Fibroblast of mammary gland (primary cell): ENCODE measurements around the gene NCS1.
A peak's percentile ranks its signal among the peaks of the same experiment; 100 is the strongest.

Source experiments
- DNase-seq: peaks from one replicate; pipeline ENCODE4 v3.0.0-alpha.2; 2010; ENCODE audit warnings: low read depth
- H3K4me3 ChIP-seq: 2 replicates; pipeline ENCODE4 v1.5.1; 2011; ENCODE audit warnings: low read depth, mild to moderate bottlenecking, low read length, moderate library complexity; ENCODE audit not compliant: control insufficient read depth
- TF ChIP-seq, protein P1 (sequence below): conservative IDR thresholded peaks from 2 replicates; pipeline ENCODE4 v1.5.1; 2011; ENCODE audit warnings: low read depth, low read length, inconsistent platforms; ENCODE audit not compliant: control insufficient read depth, insufficient read depth

The NCS1 gene

DNA sequence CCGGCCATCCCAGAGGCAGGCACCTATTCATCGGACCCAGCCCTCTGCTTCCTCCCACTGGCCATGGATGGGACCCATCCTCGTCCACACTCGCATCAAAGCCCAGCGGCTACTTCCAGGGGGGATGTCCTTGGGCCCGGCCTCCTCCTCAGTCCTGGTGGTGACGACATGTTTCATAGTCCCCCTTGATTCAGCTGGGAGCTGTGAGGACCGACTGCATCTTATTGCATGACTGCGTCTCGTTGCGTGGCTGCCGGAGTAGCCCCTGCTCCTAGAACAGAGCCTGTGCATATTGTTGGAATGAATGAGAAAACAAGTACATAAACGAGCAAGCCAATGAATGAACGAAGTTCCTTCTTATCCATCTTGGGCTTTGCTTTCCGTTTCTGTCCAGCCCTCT lies 12.8 kb downstream of the NCS1 start:
- TF ChIP-seq, protein P1, sequence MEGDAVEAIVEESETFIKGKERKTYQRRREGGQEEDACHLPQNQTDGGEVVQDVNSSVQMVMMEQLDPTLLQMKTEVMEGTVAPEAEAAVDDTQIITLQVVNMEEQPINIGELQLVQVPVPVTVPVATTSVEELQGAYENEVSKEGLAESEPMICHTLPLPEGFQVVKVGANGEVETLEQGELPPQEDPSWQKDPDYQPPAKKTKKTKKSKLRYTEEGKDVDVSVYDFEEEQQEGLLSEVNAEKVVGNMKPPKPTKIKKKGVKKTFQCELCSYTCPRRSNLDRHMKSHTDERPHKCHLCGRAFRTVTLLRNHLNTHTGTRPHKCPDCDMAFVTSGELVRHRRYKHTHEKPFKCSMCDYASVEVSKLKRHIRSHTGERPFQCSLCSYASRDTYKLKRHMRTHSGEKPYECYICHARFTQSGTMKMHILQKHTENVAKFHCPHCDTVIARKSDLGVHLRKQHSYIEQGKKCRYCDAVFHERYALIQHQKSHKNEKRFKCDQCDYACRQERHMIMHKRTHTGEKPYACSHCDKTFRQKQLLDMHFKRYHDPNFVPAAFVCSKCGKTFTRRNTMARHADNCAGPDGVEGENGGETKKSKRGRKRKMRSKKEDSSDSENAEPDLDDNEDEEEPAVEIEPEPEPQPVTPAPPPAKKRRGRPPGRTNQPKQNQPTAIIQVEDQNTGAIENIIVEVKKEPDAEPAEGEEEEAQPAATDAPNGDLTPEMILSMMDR, result no peak
- H3K4me3 ChIP-seq, result no peak overlapping the region
- DNase-seq, result no peak

DNA sequence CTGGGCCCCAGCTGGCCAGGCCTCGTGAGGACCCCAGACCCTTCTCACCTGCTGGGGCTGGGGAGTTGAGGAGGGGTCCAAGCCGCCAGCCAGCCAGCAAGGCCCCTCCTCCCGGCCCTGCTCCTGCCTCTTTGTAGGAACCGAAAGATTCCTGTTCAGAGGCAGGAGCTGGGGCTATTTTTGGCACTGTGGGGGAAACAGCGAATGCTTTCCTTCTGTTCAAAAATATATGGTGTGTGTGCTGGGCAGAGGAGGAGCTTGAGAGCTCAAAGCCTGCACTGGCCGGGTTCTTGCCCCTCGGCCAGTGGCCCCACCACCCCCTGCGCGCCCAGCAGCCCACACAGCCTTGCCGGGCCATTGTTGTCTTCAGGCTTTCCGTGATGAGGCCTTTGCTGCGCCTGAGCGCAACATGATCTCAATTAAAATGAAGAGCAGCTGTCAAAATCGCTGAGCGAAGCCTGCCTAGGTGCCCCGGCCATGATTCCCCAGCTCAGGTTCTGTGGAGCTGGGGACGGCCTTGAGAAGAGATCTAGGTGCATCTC lies 13.4 kb downstream of the NCS1 start:
- no peak for DNase-seq
- TF ChIP-seq, protein P1, result no peak
- no peak overlapping the region for H3K4me3 ChIP-seq

- DNase-seq, result no peak
- TF ChIP-seq, protein P1, result no peak
- H3K4me3 ChIP-seq, result no peak overlapping the region
These were observed 13.8 kb downstream of the NCS1 start for GRCh38 chr9:130186051-130186450.

- TF ChIP-seq, protein P1, result no peak
- H3K4me3 ChIP-seq, result no peak overlapping the region
- DNase-seq, result peak; percentile 52
These were observed 14.8 kb downstream of the NCS1 start for GRCh38 chr9:130186839-130187522.

- TF ChIP-seq, protein P1, result no peak
- no peak for DNase-seq
- H3K4me3 ChIP-seq, result no peak overlapping the region
These were observed 15.3 kb downstream of the NCS1 start for GRCh38 chr9:130187523-130187846.

GRCh38 chr9:130188860-130189481 lies 16.8 kb downstream of the NCS1 start:
- DNase-seq, result no peak
- H3K4me3 ChIP-seq, result no peak overlapping the region
- TF ChIP-seq, protein P1, result no peak
